ENCODE measurements around the gene DNASE1L2.

The DNASE1L2 gene

DNA sequence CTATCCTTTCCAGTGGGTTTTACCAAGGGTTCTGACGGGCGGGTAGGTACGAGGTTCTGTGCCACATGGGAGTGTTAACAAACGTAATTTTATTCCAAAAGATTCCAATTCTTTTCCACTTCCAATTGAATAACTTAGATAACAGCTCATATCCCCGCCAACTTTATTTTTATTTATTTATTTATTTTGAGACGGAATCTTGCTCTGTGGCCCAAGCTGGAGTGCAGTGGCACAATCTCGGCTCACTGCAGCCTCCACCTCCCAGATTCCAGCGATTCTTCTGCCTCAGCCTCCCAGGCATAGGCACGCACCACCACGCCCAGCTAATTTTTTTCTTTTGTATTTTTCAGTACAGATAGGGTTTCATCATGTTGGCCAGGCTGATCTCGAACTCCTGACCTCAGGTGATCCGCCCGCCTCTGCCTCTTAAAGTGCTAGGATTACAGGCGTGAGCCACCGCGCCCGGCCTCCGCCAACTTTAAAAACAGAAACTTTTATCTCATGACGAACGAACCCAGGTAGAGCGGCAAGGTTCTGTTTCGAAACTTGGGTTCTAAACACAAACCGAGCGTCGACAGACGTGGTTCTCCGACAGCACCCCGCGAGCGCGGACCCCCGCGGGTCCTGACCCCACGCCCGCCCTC is 14.5 kb downstream of the DNASE1L2 start:
- Histone ChIP-seq H3K36me3 (ENCODE audit: insufficient read depth, low read length) (peaks cover 10% of the 10 kb centered on the region; the same call in 1 of the 2 replicates), H2AFZ (ENCODE audit: low read length) (peak overlapping the region; percentile 49; the same call in 1 of the 2 replicates), H3K9me3 (ENCODE audit: insufficient read depth, low read depth, low read length) (no peaks in the 10 kb centered on the region), H3F3A (ENCODE audit: low read depth) (peaks cover 6% of the 10 kb centered on the region; the same call in 1 of the 2 replicates), H3K9me2 (replicated peaks; ENCODE audit: low read depth, low read length) (no peaks in the 10 kb centered on the region), H3K27me3 (ENCODE audit: insufficient read depth, low read length, poor library complexity, severe bottlenecking) (no peaks in the 10 kb centered on the region), H3K4me1 (ENCODE audit: insufficient read depth, low read length, poor library complexity, severe bottlenecking) (no peaks in the 10 kb centered on the region), H3K4me3 (ENCODE audit: low read length, poor library complexity, severe bottlenecking) (peak overlapping the region; percentile 73), H3K9ac (ENCODE audit: low read depth, low read length, poor library complexity, severe bottlenecking) (peak overlapping the region; percentile 72), H3K79me2 (ENCODE audit: insufficient read depth, low read length) (peaks cover 10% of the 10 kb centered on the region; the same call in 1 of the 2 replicates), H3K4me2 (ENCODE audit: low read depth, low read length, poor library complexity, severe bottlenecking) (peak overlapping the region; percentile 65), H4K20me1 (ENCODE audit: insufficient read depth, low read length, poor library complexity, severe bottlenecking) (peaks cover 4% of the 10 kb centered on the region)
- TF ChIP-seq, protein P1, sequence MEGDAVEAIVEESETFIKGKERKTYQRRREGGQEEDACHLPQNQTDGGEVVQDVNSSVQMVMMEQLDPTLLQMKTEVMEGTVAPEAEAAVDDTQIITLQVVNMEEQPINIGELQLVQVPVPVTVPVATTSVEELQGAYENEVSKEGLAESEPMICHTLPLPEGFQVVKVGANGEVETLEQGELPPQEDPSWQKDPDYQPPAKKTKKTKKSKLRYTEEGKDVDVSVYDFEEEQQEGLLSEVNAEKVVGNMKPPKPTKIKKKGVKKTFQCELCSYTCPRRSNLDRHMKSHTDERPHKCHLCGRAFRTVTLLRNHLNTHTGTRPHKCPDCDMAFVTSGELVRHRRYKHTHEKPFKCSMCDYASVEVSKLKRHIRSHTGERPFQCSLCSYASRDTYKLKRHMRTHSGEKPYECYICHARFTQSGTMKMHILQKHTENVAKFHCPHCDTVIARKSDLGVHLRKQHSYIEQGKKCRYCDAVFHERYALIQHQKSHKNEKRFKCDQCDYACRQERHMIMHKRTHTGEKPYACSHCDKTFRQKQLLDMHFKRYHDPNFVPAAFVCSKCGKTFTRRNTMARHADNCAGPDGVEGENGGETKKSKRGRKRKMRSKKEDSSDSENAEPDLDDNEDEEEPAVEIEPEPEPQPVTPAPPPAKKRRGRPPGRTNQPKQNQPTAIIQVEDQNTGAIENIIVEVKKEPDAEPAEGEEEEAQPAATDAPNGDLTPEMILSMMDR (conservative IDR thresholded peaks at IDR 0.05; ENCODE audit: low read length) = no peak
- no peak for TF ChIP-seq EZH2phosphoT487 (IDR thresholded peaks at IDR 0.05; ENCODE audit: borderline replicate concordance)

DNA sequence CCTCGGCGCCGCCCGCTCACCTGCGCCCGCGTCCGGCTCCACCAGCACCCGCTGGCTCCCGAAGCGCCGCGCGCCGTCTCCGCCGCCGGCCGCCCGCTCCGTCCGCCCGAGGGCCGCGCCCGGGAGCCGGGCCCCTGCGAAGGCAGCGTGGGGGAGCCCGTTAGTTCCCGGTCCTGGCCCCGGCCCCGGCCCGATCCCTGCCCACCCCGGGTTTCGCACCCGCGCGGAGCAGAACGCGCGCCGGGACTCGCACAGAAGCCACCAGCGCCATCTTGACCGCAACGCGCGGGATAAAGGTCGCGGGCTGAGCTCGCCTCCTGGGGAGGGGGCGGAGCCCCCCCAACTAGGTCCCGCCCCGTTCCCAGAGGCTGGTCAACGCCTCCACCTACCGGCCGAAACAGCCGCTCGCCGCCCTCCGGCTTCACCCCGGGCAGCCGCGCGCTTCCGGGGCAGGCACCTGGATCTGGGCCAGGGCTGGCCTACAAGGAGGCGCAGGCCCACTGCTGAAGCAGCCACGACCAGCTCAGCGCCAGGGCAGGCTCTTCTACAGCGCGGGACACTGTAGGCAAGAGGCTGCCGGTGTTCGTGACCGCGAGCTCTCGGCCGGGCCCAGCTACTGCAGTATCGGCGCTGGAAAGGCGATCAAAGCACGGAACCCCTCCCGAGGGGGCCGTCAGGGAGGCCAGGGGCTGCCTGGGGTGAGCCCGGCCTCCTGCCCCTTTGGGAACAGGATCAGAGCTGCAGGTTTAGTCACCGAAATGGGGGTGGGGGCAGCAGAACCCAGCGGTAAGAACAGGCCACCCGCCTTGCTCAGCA is 15.3 kb downstream of the DNASE1L2 start, which contains the start of gene ECI1:
ECI1 (minus strand) TSS at position 292 of the 816 bp plus-strand sequence; CDS start at position 271, 21 bp downstream.
- Histone ChIP-seq H3K36me3 (ENCODE audit: insufficient read depth, low read length) (peaks cover 18% of the 10 kb centered on the region; the same call in 1 of the 2 replicates), H3K9ac (ENCODE audit: low read depth, low read length, poor library complexity, severe bottlenecking) (peak within 1 kb of the TSS; percentile 72), H4K20me1 (ENCODE audit: insufficient read depth, low read length, poor library complexity, severe bottlenecking) (peaks cover 4% of the 10 kb centered on the region), H3K27me3 (ENCODE audit: insufficient read depth, low read length, poor library complexity, severe bottlenecking) (no peaks in the 10 kb centered on the region), H3K9me3 (ENCODE audit: insufficient read depth, low read depth, low read length) (no peaks in the 10 kb centered on the region), H3K4me1 (ENCODE audit: insufficient read depth, low read length, poor library complexity, severe bottlenecking) (no peaks in the 10 kb centered on the region), H3K9me2 (replicated peaks; ENCODE audit: low read depth, low read length) (no peaks in the 10 kb centered on the region), H3K4me3 (ENCODE audit: low read length, poor library complexity, severe bottlenecking) (peak within 1 kb of the TSS; percentile 73), H3F3A (ENCODE audit: low read depth) (peaks cover 6% of the 10 kb centered on the region; the same call in 1 of the 2 replicates), H3K4me2 (ENCODE audit: low read depth, low read length, poor library complexity, severe bottlenecking) (peak within 1 kb of the TSS; percentile 65), H2AFZ (ENCODE audit: low read length) (peak within 1 kb of the TSS; percentile 49; the same call in 1 of the 2 replicates), H3K79me2 (ENCODE audit: insufficient read depth, low read length) (peaks cover 10% of the 10 kb centered on the region; the same call in 1 of the 2 replicates)
- TF ChIP-seq, protein P1 (conservative IDR thresholded peaks at IDR 0.05; ENCODE audit: low read length) = peak; percentile 29
- no peak for TF ChIP-seq EZH2phosphoT487 (IDR thresholded peaks at IDR 0.05; ENCODE audit: borderline replicate concordance)

DNA sequence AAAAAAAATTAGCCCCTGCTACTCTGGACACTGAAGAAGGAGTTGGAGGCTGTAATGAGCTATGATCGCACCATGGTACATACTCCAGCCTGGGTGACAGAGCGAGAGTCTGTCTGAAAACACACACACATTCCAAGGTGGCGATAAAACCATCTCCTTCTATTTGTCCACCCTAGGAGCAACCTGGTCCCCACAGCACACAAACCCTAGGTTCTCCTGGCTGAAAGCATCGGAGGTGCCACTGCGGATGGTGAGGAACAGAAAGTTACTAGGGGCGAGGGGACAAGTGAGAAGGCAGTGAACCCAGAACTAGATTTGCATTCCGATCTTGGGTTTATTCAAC is 16.5 kb downstream of the DNASE1L2 start:
- H3K9me2 ChIP-seq (replicated peaks; ENCODE audit: low read depth, low read length) = no peaks in the 10 kb centered on the region
- peaks cover 15% of the 10 kb centered on the region; the same call in 1 of the 2 replicates for H3K79me2 ChIP-seq (ENCODE audit: insufficient read depth, low read length)
- no peak overlapping the region for H3K4me3 ChIP-seq (ENCODE audit: low read length, poor library complexity, severe bottlenecking)
- H3K27me3 ChIP-seq (ENCODE audit: insufficient read depth, low read length, poor library complexity, severe bottlenecking) = no peaks in the 10 kb centered on the region
- H3K4me2 ChIP-seq (ENCODE audit: low read depth, low read length, poor library complexity, severe bottlenecking) = no peak overlapping the region
- H3K9me3 ChIP-seq (ENCODE audit: insufficient read depth, low read depth, low read length) = no peaks in the 10 kb centered on the region
- peaks cover 4% of the 10 kb centered on the region for H4K20me1 ChIP-seq (ENCODE audit: insufficient read depth, low read length, poor library complexity, severe bottlenecking)
- no peak overlapping the region for H2AFZ ChIP-seq (ENCODE audit: low read length)
- H3K9ac ChIP-seq (ENCODE audit: low read depth, low read length, poor library complexity, severe bottlenecking) = no peak overlapping the region
- H3K36me3 ChIP-seq (ENCODE audit: insufficient read depth, low read length) = peaks cover 30% of the 10 kb centered on the region; the same call in 1 of the 2 replicates
- no peak for TF ChIP-seq EZH2phosphoT487 (IDR thresholded peaks at IDR 0.05; ENCODE audit: borderline replicate concordance)
- TF ChIP-seq, protein P1 (conservative IDR thresholded peaks at IDR 0.05; ENCODE audit: low read length) = no peak
- no peaks in the 10 kb centered on the region for H3K4me1 ChIP-seq (ENCODE audit: insufficient read depth, low read length, poor library complexity, severe bottlenecking)
- H3F3A ChIP-seq (ENCODE audit: low read depth) = peaks cover 6% of the 10 kb centered on the region; the same call in 1 of the 2 replicates
